HUDEP-2 (cell line): ENCODE measurements around the gene WNT2.
"Not testable (repeated sequence)": the region's sequence is repeated elsewhere in the genome, so short reads cannot be mapped to it uniquely, and the experiment has no call there.

Experiments
- DNase-seq, 76 experiments: peaks; one replicate each; lab custom pipeline; 2025; ENCODE audit not compliant: unreplicated experiment in 76 of 76; lab: John Stamatoyannopoulos, UW

The WNT2 gene

GRCh38 chr7:117312593-117313580, 10.0 kb downstream of the WNT2 start:
- DNase-seq, result no peak

- no peak for DNase-seq
These were observed 14.0 kb downstream of the WNT2 start for GRCh38 chr7:117308891-117309290.

GRCh38 chr7:117302396-117302795, 20.5 kb downstream of the WNT2 start:
- no peak for DNase-seq

DNA sequence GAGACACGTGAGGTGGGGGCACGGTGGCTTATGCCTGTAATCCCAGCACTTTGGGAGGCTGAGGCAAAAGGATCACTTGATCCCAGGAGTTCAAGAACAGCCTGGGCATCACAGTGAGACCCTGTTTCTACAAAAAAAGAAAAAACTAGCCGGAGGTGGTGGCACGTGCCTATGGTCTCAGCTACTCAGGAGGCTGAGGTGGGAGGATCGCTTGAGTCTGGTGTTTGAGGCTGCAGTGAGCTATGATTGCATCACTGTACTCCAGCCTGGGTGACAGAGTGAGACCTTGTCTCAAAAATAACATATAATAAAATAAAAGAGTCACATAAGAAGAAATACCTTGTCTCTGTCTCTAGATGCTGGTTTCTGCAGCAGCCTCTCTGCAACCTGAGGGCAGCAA, 22.4 kb downstream of the WNT2 start:
- DNase-seq, result not testable (repeated sequence)

GRCh38 chr7:117297606-117298005, 25.3 kb downstream of the WNT2 start:
- DNase-seq, result no peak

GRCh38 chr7:117296066-117296465, 26.8 kb downstream of the WNT2 start:
- DNase-seq, result no peak

GRCh38 chr7:117285826-117286225, 37.0 kb downstream of the WNT2 start:
- no peak for DNase-seq

DNA sequence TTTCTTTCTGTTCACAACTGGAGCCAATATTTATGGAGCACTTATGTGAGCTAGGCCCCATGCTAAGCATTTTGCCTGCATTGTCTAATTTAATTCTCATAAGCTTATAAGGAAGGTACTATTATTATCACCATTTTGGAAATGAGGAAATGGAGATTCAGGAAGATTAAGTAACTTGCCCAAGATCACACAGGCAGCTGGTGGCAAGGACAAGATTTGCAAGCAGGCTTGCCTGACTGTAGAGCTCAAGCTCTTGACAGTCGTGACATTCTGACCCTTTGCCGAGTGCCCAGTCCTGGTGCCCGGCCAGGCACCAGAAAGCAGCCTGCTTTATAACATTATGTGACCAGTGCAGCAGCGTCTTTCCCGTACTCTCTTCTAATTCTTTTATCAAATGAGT, 38.2 kb downstream of the WNT2 start:
- DNase-seq, result no peak

DNA sequence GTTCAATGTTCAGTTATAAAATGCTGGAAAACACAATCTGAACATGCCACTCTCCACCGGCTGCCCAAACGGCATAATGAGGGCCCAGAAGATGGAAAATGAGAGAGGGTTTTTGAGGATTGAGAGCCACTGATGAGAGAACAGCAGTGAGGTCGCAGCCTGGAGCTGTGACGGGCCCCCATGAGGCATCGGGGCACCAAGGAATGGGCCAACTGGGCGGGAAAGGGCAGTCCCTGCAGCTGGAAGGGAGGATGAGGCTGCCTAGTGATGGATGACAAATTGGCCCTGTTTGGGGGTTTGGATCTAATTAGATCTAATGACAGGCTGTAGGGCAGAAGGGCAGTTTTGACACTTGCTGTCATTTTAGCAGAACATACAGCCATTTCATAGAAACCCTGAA, 39.1 kb downstream of the WNT2 start:
- DNase-seq, result no peak

GRCh38 chr7:117283371-117283770, 39.5 kb downstream of the WNT2 start:
- DNase-seq, result no peak

- DNase-seq, result no peak
These were observed 40.5 kb downstream of the WNT2 start for GRCh38 chr7:117282239-117282812.

DNA sequence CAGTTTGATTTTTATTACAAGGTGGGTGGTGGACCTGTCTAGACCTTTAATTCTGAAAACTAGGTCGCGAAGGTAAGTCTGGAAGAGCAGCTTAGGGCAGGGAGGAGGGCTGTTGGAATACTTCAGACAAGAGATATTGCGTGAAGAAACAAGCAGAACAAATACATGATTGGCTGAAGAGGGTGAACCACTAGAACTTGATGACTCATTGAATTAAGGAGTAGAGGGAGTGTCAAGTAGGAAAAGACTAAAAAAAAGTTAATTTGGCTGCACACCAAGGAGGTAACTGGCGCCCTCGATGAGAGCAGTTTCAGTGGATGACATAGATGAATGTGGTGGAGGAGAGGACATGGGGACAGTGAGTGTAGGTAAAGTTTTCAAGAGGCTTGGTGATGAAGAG, 41.3 kb downstream of the WNT2 start:
- peak in 14 of 76 experiments; percentile 1 to 74 (median 38) for DNase-seq

DNA sequence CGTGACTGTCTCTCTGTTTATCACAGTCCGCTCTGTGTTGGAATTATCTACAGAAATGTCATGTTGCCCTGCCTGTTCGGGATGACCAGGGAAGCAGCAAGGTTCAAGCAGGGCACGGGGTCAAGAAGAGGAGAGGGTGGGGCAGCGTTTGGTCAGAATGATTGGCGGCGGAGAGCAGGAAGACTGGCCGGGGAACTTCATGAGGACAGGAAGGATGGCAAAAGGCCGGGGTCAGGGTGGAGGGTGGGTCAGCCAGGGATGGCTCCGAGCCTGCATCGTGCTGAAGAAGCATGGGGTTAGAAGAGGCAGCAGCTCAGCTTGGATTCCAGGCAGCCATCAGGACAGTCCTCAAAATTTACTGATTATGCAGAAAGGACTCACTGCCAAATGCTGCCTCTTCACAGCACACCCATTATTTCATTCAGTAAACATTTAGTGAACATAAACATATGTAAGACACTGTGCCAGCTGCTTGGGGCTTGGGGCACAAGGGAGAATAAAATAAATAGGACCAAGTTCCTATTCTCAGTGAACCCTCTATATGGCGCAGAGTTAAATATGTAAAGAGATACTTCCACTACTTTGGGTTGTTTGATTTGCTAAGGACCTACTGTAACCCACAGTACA, 42.8 kb downstream of the WNT2 start:
- DNase-seq, result no peak

GRCh38 chr7:117279203-117279602, 43.7 kb downstream of the WNT2 start:
- DNase-seq, result no peak

DNA sequence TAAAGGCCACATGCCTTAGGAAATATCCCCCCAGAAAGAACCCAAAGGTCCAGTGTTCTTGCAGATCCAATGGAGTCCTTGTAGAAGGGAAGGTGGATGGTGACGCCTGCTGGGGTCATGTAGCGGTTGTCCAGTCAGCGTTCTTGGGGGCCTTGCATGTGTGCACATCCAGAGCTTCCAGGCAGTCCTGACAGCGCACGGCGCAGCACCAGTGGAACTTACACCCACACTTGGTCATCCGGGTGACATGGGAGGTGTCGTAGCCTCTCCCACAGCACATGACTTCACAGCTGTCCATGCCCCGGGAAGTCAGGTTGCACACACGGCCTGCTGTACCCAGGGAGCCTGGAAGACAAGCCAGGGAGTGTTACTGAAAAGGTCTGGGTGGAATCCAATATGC, 44.8 kb downstream of the WNT2 start:
- DNase-seq, result no peak

GRCh38 chr7:117277576-117277975, 45.3 kb downstream of the WNT2 start:
- no peak for DNase-seq

- no peak for DNase-seq
These were observed 47.9 kb downstream of the WNT2 start for GRCh38 chr7:117274951-117275350.

- no peak for DNase-seq
These were observed 49.0 kb downstream of the WNT2 start for GRCh38 chr7:117273814-117274225.

DNA sequence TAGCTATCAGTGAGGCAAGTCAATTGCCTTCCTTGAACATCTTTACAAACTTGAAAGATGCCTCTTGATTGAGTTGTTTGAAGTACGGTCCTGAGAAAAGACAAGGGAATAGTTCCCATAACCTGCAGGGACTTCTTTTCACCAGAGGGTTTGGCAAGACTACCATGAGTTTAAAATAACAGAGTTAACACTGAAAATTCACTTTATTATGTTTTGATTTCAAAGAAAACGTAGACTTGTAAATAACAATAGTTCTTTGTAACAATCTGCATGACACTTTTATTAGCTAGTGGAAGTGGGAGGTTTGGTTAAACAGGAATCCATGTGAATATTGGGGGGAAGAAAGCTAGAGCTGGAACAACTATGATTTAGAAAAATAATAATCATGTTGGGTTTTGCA, 49.5 kb downstream of the WNT2 start:
- DNase-seq, result no peak

DNA sequence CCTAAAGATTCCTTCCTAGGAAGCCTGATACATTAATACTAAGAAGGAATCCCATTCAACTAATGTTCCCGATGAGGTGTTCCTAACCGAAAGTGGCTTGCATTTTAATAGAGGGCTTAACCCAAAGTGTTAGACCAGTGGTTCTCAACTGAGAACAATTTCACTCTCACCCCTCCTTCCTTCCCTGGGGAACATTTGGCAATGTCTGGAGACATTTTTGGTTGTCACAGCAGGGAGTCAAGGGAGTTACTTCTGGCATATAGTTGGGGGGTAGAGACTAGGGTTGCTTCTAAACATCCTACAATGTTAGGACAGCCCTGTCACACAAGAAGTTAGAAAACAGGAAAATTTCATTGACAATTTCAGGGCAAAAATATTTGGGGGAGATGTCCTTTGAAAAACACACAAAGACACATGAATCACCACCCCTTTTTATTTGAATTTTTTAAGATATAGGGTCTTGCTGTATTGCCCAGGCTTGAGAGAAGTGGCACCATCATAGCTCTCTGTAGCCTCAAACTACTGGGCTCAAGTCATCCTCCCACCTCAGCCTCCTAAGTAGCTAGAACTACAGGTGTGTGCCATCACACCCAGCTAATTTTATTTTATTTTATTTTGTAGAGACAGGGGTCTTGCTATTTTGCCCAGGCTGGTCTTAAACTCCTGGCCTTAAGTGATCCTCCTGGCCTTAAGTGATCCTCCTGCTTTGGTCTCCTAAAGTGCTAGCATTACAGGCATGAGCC, 50.7 kb downstream of the WNT2 start:
- DNase-seq, result no peak

- no peak for DNase-seq
These were observed 51.3 kb downstream of the WNT2 start for GRCh38 chr7:117271566-117271965.
